Progenitor cell of endocrine pancreas (in vitro differentiated cells): ENCODE results near the gene BPIFB2. TPM values are rescaled to one million over a fixed set of nuclear protein-coding genes. Genes with fewer than 3 reads are reported as not detected.

ENCODE experiments used
- DNase-seq: peaks from one replicate; pipeline ENCODE4 v3.0.0; 2021; ENCODE audit warnings: low spot score; ENCODE audit not compliant: unreplicated experiment
- H3K27ac Mint-ChIP-seq: 2 replicates; pipeline ENCODE4 v1.8.0; 2021; ENCODE audit warnings: mild to moderate bottlenecking, moderate library complexity, mixed read lengths
- H3K27me3 Mint-ChIP-seq: 2 replicates; pipeline ENCODE4 v1.8.0; 2021; ENCODE audit warnings: mixed read lengths
- H3K36me3 Mint-ChIP-seq: 2 replicates; pipeline ENCODE4 v1.8.0; 2022; ENCODE audit warnings: mixed read lengths; ENCODE audit not compliant: insufficient read depth
- H3K4me1 Mint-ChIP-seq: 2 replicates; pipeline ENCODE4 v1.8.0; 2021; ENCODE audit warnings: low read depth, mixed read lengths
- H3K4me3 Mint-ChIP-seq: 2 replicates; pipeline ENCODE4 v1.8.0; 2021; ENCODE audit warnings: low read depth, mild to moderate bottlenecking, moderate library complexity, mixed read lengths
- H3K9me3 Mint-ChIP-seq: 2 replicates; pipeline ENCODE4 v1.8.0; 2021; ENCODE audit warnings: low read depth, mixed read lengths
- CTCF ChIP-seq: fragments of 200-600 bp; sonication (generic); IDR thresholded peaks from one replicate; pipeline ENCODE4 v1.5.0; 2021; ENCODE audit warnings: antibody characterized with exemption, mild to moderate bottlenecking; ENCODE audit not compliant: unreplicated experiment
- total RNA-seq: library from RNA; stranded (reverse); gene quantifications from 2 replicates; pipeline ENCODE4 v1.2.1, GENCODE V29; 2021

The BPIFB2 gene
- total RNA-seq, 1 donor from 2014 or later: not detected

DNA sequence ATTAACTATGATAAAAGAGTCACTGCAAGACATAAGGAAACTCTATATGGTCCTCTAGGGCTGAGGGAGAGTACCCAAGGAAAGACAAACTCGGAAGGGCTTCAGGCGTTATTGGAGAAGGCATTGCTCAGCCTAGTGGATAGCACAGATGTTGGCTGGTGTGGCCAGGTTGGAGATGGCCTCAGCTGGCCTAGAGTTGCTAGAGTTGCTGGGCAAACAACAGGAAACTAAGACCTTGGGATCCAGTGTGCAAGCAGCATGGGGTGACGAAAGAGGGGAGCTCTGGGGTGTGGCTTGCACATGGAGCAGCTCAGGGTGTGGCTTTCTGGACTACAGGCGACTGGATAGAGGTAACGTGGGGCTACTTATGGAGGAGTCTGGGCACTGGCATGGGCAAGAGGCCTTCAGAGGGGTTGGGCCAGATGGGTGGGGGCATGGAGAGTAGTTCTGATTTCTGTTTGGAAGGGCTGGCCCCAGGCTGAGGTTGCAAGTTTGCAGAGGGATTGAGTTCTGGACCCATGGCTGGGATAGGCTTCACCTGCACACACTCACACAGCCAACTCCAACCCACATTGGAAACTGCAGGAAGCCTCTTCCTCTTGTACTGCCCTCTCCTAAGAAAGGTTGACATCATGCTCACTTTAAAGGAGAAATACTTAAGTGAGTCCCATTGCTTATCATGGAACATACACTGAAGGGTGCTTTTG is 18.7 kb downstream of the BPIFB2 start:
- no peak overlapping the region for H3K27ac Mint-ChIP-seq
- H3K36me3 Mint-ChIP-seq: no peaks in the 10 kb centered on the region
- H3K4me1 Mint-ChIP-seq: no peaks in the 10 kb centered on the region
- no peak for DNase-seq
- TF ChIP-seq CTCF: no peak
- no peak overlapping the region for H3K4me3 Mint-ChIP-seq
- H3K27me3 Mint-ChIP-seq: no peaks in the 10 kb centered on the region
- no peaks in the 10 kb centered on the region for H3K9me3 Mint-ChIP-seq

GRCh38 chr20:33026779-33027759 is 19.6 kb downstream of the BPIFB2 start:
- H3K4me1 Mint-ChIP-seq: no peaks in the 10 kb centered on the region
- H3K27me3 Mint-ChIP-seq: no peaks in the 10 kb centered on the region
- no peaks in the 10 kb centered on the region for H3K9me3 Mint-ChIP-seq
- TF ChIP-seq CTCF: no peak
- DNase-seq: no peak
- H3K36me3 Mint-ChIP-seq: no peaks in the 10 kb centered on the region
- no peak overlapping the region for H3K27ac Mint-ChIP-seq
- no peak overlapping the region for H3K4me3 Mint-ChIP-seq

DNA sequence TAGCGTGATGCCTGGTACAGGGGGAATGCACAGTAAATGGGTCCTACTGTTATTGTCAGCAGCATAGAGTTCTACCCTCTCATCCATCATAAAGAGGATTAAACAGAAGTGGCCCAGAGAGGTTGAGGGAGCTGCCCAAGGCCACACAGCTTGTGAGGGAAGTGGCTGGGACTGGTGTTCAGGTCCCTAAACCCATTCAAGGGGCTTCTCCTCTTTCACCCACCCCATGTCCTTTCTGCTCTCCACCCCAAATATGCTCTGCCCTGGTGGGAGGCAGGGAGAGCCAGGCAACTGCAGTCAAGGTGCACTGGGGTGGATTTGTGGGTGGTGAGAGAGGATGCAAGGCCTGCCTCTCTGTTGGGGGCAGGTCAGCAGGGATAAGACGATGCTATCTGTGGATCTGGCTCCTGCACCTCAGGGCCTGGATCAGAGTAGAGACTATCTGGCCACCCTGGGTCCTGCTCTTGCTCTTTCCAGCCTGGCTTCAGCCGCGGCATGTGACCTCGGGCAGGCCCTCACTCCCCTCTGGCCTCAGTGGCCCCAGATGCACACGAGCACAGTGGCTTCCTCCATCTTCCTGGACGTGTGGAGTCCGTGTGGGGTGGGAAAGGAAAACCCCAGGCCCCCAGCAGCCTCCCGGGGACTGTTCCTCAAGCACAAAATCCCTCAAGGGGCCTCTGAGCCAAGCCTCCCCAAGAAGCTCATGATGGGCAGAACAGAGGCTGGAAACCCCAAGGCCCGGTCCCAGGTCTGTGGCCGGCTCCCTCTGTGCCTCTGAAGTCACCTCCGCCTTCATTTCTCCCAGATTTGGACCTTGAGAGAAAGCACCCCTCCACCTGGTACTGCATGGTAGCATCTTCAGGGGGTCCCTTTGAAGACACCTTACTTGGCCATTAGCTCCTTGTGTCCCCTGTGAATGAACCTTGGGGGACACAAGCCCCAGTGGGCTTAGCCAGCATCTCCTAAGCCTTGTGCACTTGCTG is 20.6 kb downstream of the BPIFB2 start:
- Mint-ChIP-seq H3K4me3 (no peak overlapping the region), H3K4me1 (no peaks in the 10 kb centered on the region), H3K27ac (no peak overlapping the region), H3K9me3 (no peaks in the 10 kb centered on the region), H3K27me3 (peaks cover 7% of the 10 kb centered on the region), H3K36me3 (no peaks in the 10 kb centered on the region)
- DNase-seq: no peak
- TF ChIP-seq CTCF: no peak

GRCh38 chr20:33028875-33029274 is 21.4 kb downstream of the BPIFB2 start:
- no peak for TF ChIP-seq CTCF
- no peaks in the 10 kb centered on the region for H3K9me3 Mint-ChIP-seq
- no peak for DNase-seq
- no peak overlapping the region for H3K4me3 Mint-ChIP-seq
- H3K36me3 Mint-ChIP-seq: no peaks in the 10 kb centered on the region
- no peaks in the 10 kb centered on the region for H3K4me1 Mint-ChIP-seq
- H3K27me3 Mint-ChIP-seq: peaks cover 10% of the 10 kb centered on the region
- no peak overlapping the region for H3K27ac Mint-ChIP-seq

GRCh38 chr20:33030076-33030475 is 22.6 kb downstream of the BPIFB2 start:
- DNase-seq: no peak
- no peaks in the 10 kb centered on the region for H3K4me1 Mint-ChIP-seq
- H3K27me3 Mint-ChIP-seq: peaks cover 13% of the 10 kb centered on the region
- H3K4me3 Mint-ChIP-seq: no peak overlapping the region
- H3K36me3 Mint-ChIP-seq: no peaks in the 10 kb centered on the region
- H3K9me3 Mint-ChIP-seq: no peaks in the 10 kb centered on the region
- TF ChIP-seq CTCF: no peak
- no peak overlapping the region for H3K27ac Mint-ChIP-seq
